SK-N-SH treated with all-trans-retinoic acid at 6 μM for 48 hours (cell line): ENCODE data around the gene IQSEC3.

Source experiments
- ATAC-seq: fragments of 200-7000 bp; cut with Tn5 transposase; 3 replicates; pipeline ENCODE4 v1.9.1; 2020; ENCODE audit warnings: mild to moderate bottlenecking, moderate library complexity
- ARNTL ChIP-seq: fragments of 450-650 bp; formaldehyde crosslinking; IDR thresholded peaks from 2 replicates; pipeline ENCODE4 v1.5.0; 2020; ENCODE audit warnings: low read depth, mild to moderate bottlenecking, moderate library complexity, borderline replicate concordance
- BACH2 ChIP-seq: fragments of 250-450 bp; sonication (Bioruptor Pico); IDR thresholded peaks from 2 replicates; pipeline ENCODE4 v1.9.0; 2021; ENCODE audit warnings: mild to moderate bottlenecking, borderline replicate concordance
- CREB5 ChIP-seq: fragments of 250-450 bp; sonication (Bioruptor Pico); IDR thresholded peaks from 2 replicates; pipeline ENCODE4 v1.5.1; 2020; ENCODE audit warnings: low read depth, mild to moderate bottlenecking, moderate library complexity
- CSDC2 ChIP-seq: fragments of 250-450 bp; sonication (Bioruptor Pico); IDR thresholded peaks from 2 replicates; pipeline ENCODE4 v1.5.0; 2020; ENCODE audit warnings: mild to moderate bottlenecking, moderate library complexity
- ESRRG ChIP-seq: fragments of 250-450 bp; sonication (Bioruptor Pico); IDR thresholded peaks from 2 replicates; pipeline ENCODE4 v1.6.1; 2021; ENCODE audit warnings: mild to moderate bottlenecking
- GLIS3 ChIP-seq: fragments of 250-450 bp; sonication (Bioruptor Pico); IDR thresholded peaks from 2 replicates; pipeline ENCODE4 v1.5.0; 2020; ENCODE audit warnings: mild to moderate bottlenecking, moderate library complexity
- ISL1 ChIP-seq: fragments of 250-450 bp; sonication (Bioruptor Pico); IDR thresholded peaks from 2 replicates; pipeline ENCODE4 v2.1.2; 2022; ENCODE audit warnings: mild to moderate bottlenecking, moderate library complexity
- OSR1 ChIP-seq: fragments of 250-450 bp; sonication (Bioruptor Pico); IDR thresholded peaks from 2 replicates; pipeline ENCODE4 v1.8.0; 2022; ENCODE audit warnings: moderate library complexity, mild to moderate bottlenecking, inconsistent platforms
- POU6F1 ChIP-seq: fragments of 250-450 bp; sonication (Bioruptor Pico); IDR thresholded peaks from 2 replicates; pipeline ENCODE4 v1.8.0; 2021; ENCODE audit warnings: low read depth, mild to moderate bottlenecking, moderate library complexity, borderline replicate concordance
- PPARA ChIP-seq: fragments of 250-450 bp; sonication (Bioruptor Pico); IDR thresholded peaks from 2 replicates; pipeline ENCODE4 v1.5.0; 2020; ENCODE audit warnings: mild to moderate bottlenecking, borderline replicate concordance
- RARB ChIP-seq: fragments of 250-450 bp; sonication (Bioruptor Pico); IDR thresholded peaks from 2 replicates; pipeline ENCODE4 v1.8.0; 2021; ENCODE audit warnings: mild to moderate bottlenecking, moderate library complexity
- SNAI2 ChIP-seq: fragments of 250-450 bp; sonication (Bioruptor Pico); IDR thresholded peaks from 2 replicates; pipeline ENCODE4 v1.5.0; 2020; ENCODE audit warnings: mild to moderate bottlenecking, moderate library complexity
- TCF4 ChIP-seq: fragments of 250-450 bp; sonication (Bioruptor Pico); IDR thresholded peaks from 2 replicates; pipeline ENCODE4 v1.8.0; 2021; ENCODE audit warnings: mild to moderate bottlenecking, moderate library complexity, borderline replicate concordance
- TOX ChIP-seq: fragments of 250-450 bp; sonication (Bioruptor Pico); IDR thresholded peaks from 2 replicates; pipeline ENCODE4 v1.8.0; 2021; ENCODE audit warnings: mild to moderate bottlenecking, moderate library complexity, borderline replicate concordance
- TSHZ2 ChIP-seq: fragments of 250-450 bp; sonication (Bioruptor Pico); IDR thresholded peaks from 2 replicates; pipeline ENCODE4 v1.5.0; 2020; ENCODE audit warnings: mild to moderate bottlenecking, moderate library complexity
- ZC3H10 ChIP-seq: fragments of 250-450 bp; sonication (Bioruptor Pico); IDR thresholded peaks from 2 replicates; pipeline ENCODE4 v1.5.1; 2021; ENCODE audit warnings: mild to moderate bottlenecking, moderate library complexity
- ZFP3 ChIP-seq: fragments of 250-450 bp; sonication (Bioruptor Pico); IDR thresholded peaks from 2 replicates; pipeline ENCODE4 v1.5.0; 2020; ENCODE audit warnings: mild to moderate bottlenecking, moderate library complexity
- ZFP30 ChIP-seq: fragments of 450-650 bp; formaldehyde crosslinking; IDR thresholded peaks from 2 replicates; pipeline ENCODE4 v1.5.0; 2022; ENCODE audit warnings: mild to moderate bottlenecking, moderate library complexity
- ZNF565 ChIP-seq: fragments of 450-650 bp; formaldehyde crosslinking; conservative IDR thresholded peaks from 2 replicates; pipeline ENCODE4 v1.5.0; 2020; ENCODE audit warnings: low read depth, mild to moderate bottlenecking, moderate library complexity
- ZNF70 ChIP-seq: fragments of 450-650 bp; formaldehyde crosslinking; IDR thresholded peaks from 2 replicates; pipeline ENCODE4 v1.5.0; 2020; ENCODE audit warnings: mild to moderate bottlenecking, moderate library complexity
- ZNF8 ChIP-seq: fragments of 450-650 bp; formaldehyde crosslinking; IDR thresholded peaks from 2 replicates; pipeline ENCODE4 v1.5.0; 2020; ENCODE audit warnings: mild to moderate bottlenecking, moderate library complexity

IQSEC3 gene

GRCh38 chr12:103169-103981 lies 36.8 kb downstream of the IQSEC3 start:
- no peak for TF ChIP-seq PPARA (CRISPR knock-in tag)
- no peak for TF ChIP-seq TSHZ2
- TF ChIP-seq POU6F1 (CRISPR knock-in tag), result no peak
- no peak for TF ChIP-seq SNAI2
- TF ChIP-seq ZFP30, result no peak
- no peak for TF ChIP-seq TCF4 (CRISPR knock-in tag)
- TF ChIP-seq CSDC2 (CRISPR knock-in tag), result no peak
- TF ChIP-seq ZNF70 (CRISPR knock-in tag), result no peak
- TF ChIP-seq ESRRG (CRISPR knock-in tag), result no peak
- no peak for TF ChIP-seq RARB (CRISPR knock-in tag)
- TF ChIP-seq OSR1 (CRISPR knock-in tag), result no peak
- no peak for TF ChIP-seq ZNF565 (CRISPR knock-in tag)
- no peak for TF ChIP-seq TOX (CRISPR knock-in tag)
- TF ChIP-seq GLIS3 (CRISPR knock-in tag), result no peak
- no peak for TF ChIP-seq ZC3H10
- no peak for TF ChIP-seq ZFP3 (CRISPR knock-in tag)
- ATAC-seq, result no peak

- TF ChIP-seq ZFP30, result no peak
- no peak for TF ChIP-seq TSHZ2
- no peak for TF ChIP-seq PPARA (CRISPR knock-in tag)
- TF ChIP-seq CSDC2 (CRISPR knock-in tag), result no peak
- TF ChIP-seq ESRRG (CRISPR knock-in tag), result no peak
- TF ChIP-seq CREB5 (CRISPR knock-in tag), result no peak
- TF ChIP-seq POU6F1 (CRISPR knock-in tag), result no peak
- ATAC-seq, result no peak
These were observed 38.0 kb downstream of the IQSEC3 start for GRCh38 chr12:104551-105081.

DNA sequence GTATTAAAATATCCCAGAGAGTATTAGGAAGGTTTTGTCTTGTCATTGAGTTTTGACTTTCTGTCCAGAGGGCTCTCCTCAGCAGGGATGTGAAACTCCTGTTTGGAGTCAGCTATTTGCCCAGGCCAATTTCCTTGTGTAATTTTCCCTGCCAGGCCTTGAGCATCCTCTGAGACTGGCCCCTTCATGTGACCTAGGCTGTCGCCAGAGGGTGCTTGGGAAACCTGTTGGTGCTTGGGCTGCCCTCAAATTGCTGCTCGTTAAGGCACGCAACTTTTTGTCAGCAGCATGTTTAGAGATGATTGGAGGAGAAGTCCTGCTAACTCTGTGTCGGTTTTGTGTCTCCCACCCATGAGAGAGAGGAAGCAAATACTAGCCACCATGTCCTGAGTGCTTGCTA lies 39.1 kb downstream of the IQSEC3 start:
- no peak for ATAC-seq
- TF ChIP-seq ARNTL (CRISPR knock-in tag) (no peak), BACH2 (CRISPR knock-in tag) (no peak), RARB (CRISPR knock-in tag) (no peak), ZFP30 (no peak), CREB5 (CRISPR knock-in tag) (no peak), CSDC2 (CRISPR knock-in tag) (no peak), ZNF565 (CRISPR knock-in tag) (no peak), ZNF8 (CRISPR knock-in tag) (no peak), ESRRG (CRISPR knock-in tag) (no peak), SNAI2 (no peak), ZFP3 (CRISPR knock-in tag) (no peak), ISL1 (CRISPR knock-in tag) (no peak), TSHZ2 (no peak), GLIS3 (CRISPR knock-in tag) (no peak), TOX (CRISPR knock-in tag) (no peak)
